A673 (cell line): Measurements from ENCODE around the gene INPP4B. TPM values are rescaled to one million over a fixed set of nuclear protein-coding genes. Genes with fewer than 3 reads are reported as not detected.

Source experiments
- BruUV-seq: library from RNA; stranded (reverse); fragments of 400-500 nt; replicated peaks from 2 replicates; lab custom pipeline; 2021; lab: Mats Ljungman, UMichigan
- CTCF ChIA-PET: fragments of 300-600 bp; sonication (Branson Sonifier 250); formaldehyde crosslinking; loops from one replicate; lab custom pipeline; 2022; ENCODE audit warnings: antibody characterized with exemption; lab: Charles Lee
- POLR2A ChIA-PET: fragments of 300-600 bp; sonication (Branson Sonifier 250); formaldehyde crosslinking; loops from one replicate; lab custom pipeline; 2022; ENCODE audit warnings: antibody characterized with exemption; ENCODE audit not compliant: low non-redundant PET; lab: Charles Lee
- DNase-seq: peaks from one replicate; pipeline ENCODE4 v3.0.0-alpha.2; 2015; ENCODE audit warnings: low spot score
- H3K27ac ChIP-seq: fragments of 200-600 bp; sonication (generic); 2 replicates; pipeline ENCODE4 v1.5.1; 2016; ENCODE audit warnings: mixed run types, low read depth, mild to moderate bottlenecking, mixed read lengths, antibody characterized with exemption, low read length; ENCODE audit not compliant: poor library complexity, severe bottlenecking
- H3K27me3 ChIP-seq: fragments of 200-600 bp; sonication (generic); replicated peaks from 2 replicates; pipeline ENCODE4 v1.6.1; 2017; ENCODE audit warnings: mixed run types, low read depth, mild to moderate bottlenecking, mixed read lengths, antibody characterized with exemption, low read length; ENCODE audit not compliant: insufficient read depth, poor library complexity
- H3K36me3 ChIP-seq: fragments of 200-600 bp; sonication (generic); 2 replicates; pipeline ENCODE4 v1.6.1; 2016; ENCODE audit warnings: mixed run types, mild to moderate bottlenecking, mixed read lengths, antibody characterized with exemption, low read length; ENCODE audit not compliant: insufficient read depth, poor library complexity, severe bottlenecking
- H3K4me1 ChIP-seq: fragments of 200-600 bp; sonication (generic); 2 replicates; pipeline ENCODE4 v1.6.1; 2017; ENCODE audit warnings: mixed run types, mild to moderate bottlenecking, mixed read lengths, antibody characterized with exemption, low read length; ENCODE audit not compliant: insufficient read depth, poor library complexity, severe bottlenecking
- H3K4me3 ChIP-seq: fragments of 200-600 bp; sonication (generic); 2 replicates; pipeline ENCODE4 v1.5.1; 2016; ENCODE audit warnings: low read depth, mixed run types, mild to moderate bottlenecking, mixed read lengths, low read length; ENCODE audit not compliant: poor library complexity, severe bottlenecking
- H3K9me3 ChIP-seq: fragments of 200-600 bp; sonication (generic); 2 replicates; pipeline ENCODE4 v1.6.1; 2016; ENCODE audit warnings: mixed run types, low read depth, mild to moderate bottlenecking, mixed read lengths, antibody characterized with exemption, low read length; ENCODE audit not compliant: poor library complexity, severe bottlenecking
- CTCF ChIP-seq: fragments of 300-800, 200-600 bp; sonication (generic); conservative IDR thresholded peaks from 2 replicates; pipeline ENCODE4 v1.5.1; 2017; ENCODE audit warnings: low read depth, mild to moderate bottlenecking, antibody characterized with exemption, low read length, moderate library complexity, mixed read lengths
- EZH2 ChIP-seq: fragments of 200-600 bp; sonication (generic); IDR thresholded peaks from 2 replicates; pipeline ENCODE4 v1.6.1; 2017; ENCODE audit warnings: borderline replicate concordance, low read depth, mild to moderate bottlenecking, mixed read lengths, antibody characterized with exemption, low read length; ENCODE audit not compliant: poor library complexity, severe bottlenecking
- intact Hi-C: fragments of 100-400 bp; cut with micrococcal nuclease; formaldehyde crosslinking; loops from one replicate; pipeline ENCODE4 v1.10.0; 2022; ENCODE audit not compliant: unreplicated experiment
- total RNA-seq: library from RNA; stranded (reverse); gene quantifications from 2 replicates; pipeline ENCODE4 v1.2.3, GENCODE V29; 2021

The INPP4B gene
- total RNA-seq, 1 experiment from 2014 or later: 13.1 TPM

- CTCF ChIA-PET: no interaction called here
Observed at GRCh38 chr4:142101401-142101800, 744.7 kb downstream of the INPP4B start.

GRCh38 chr4:142100941-142101340 is 745.2 kb downstream of the INPP4B start:
- POLR2A ChIA-PET: no interaction called here
- no peak for DNase-seq
- CTCF ChIA-PET: no interaction called here
- Histone ChIP-seq H3K9me3 (no peaks in the 10 kb centered on the region), H3K4me1 (no peaks in the 10 kb centered on the region), H3K36me3 (no peaks in the 10 kb centered on the region), H3K27me3 (no peaks in the 10 kb centered on the region), H3K27ac (no peak overlapping the region), H3K4me3 (no peak overlapping the region)
- BruUV-seq: no TSS peak
- intact Hi-C loops: no loop called here
- TF ChIP-seq CTCF (no peak), EZH2 (no peak)

More at GRCh38 chr4:142101401-142101800, 744.7 kb downstream of the INPP4B start:
- POLR2A ChIA-PET: no interaction called here
- Histone ChIP-seq H3K9me3 (no peaks in the 10 kb centered on the region), H3K4me3 (no peak overlapping the region), H3K36me3 (no peaks in the 10 kb centered on the region), H3K4me1 (no peaks in the 10 kb centered on the region), H3K27ac (no peak overlapping the region), H3K27me3 (no peaks in the 10 kb centered on the region)
- no TSS peak for BruUV-seq
- DNase-seq: no peak
- intact Hi-C loops: no loop called here
- TF ChIP-seq EZH2 (no peak), CTCF (no peak)

DNA sequence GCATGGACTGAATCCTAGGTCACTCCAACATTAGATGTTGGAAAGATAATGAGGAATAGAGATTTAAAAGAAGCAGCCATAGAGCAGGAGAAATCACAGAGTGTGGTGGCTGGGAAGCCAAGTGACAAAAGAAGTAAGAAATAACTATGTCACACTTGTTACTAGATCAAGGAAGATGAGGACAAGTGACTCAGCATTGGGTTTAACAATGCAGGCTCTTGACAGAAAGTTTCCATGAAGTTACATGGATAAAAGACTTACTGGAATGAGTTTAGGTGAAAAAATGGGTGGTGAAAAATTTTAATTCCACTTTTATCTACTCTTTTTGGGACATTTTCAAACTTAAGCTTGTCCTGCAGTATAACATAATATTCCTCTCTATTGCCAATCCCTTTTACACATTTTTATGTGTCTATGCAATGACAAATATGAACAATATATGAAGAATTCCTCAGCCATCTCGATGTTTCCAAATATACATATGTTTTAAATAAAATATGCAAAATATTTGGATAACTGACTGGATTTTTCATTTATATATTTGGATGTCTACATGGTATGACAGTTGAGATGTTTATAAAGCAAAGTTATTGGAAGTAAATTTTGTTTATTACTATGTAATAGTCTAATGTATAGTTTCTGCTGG is 747.1 kb downstream of the INPP4B start:
- no peak overlapping the region for H3K4me3 ChIP-seq
- intact Hi-C loops: no loop called here
- H3K36me3 ChIP-seq: no peaks in the 10 kb centered on the region
- H3K9me3 ChIP-seq: no peaks in the 10 kb centered on the region
- no peak overlapping the region for H3K27ac ChIP-seq
- no peaks in the 10 kb centered on the region for H3K4me1 ChIP-seq
- CTCF ChIA-PET: no interaction called here
- H3K27me3 ChIP-seq: no peaks in the 10 kb centered on the region
- BruUV-seq: no TSS peak
- POLR2A ChIA-PET: no interaction called here
- DNase-seq: no peak
- TF ChIP-seq CTCF (no peak), EZH2 (no peak)
